PFSK-1 (cell line): ENCODE results near the gene KBTBD6.

Experiments used
- FOXP2 ChIP-seq: optimal IDR thresholded peaks from 2 replicates; pipeline ENCODE3; 2011; ENCODE audit warnings: borderline replicate concordance, control low read depth, inconsistent platforms; ENCODE audit not compliant: insufficient read depth; ENCODE audit errors: extremely low read length, extremely low read depth
- POLR2AphosphoS5 ChIP-seq: IDR thresholded peaks from 2 replicates; pipeline ENCODE4 v1.6.1; 2012; ENCODE audit warnings: low read depth, mild to moderate bottlenecking, control low read depth, low read length, moderate library complexity
- REST ChIP-seq, 2 experiments: IDR thresholded peaks; 2 replicates each; pipeline versions ENCODE4 v1.6.1 to v1.8.0; 2011 to 2012; ENCODE audit warnings: low read depth in 2 of 2, low read length in 2 of 2, control low read depth in 1 of 2, inconsistent platforms in 1 of 2, mild to moderate bottlenecking in 1 of 2, moderate library complexity in 1 of 2; ENCODE audit not compliant: insufficient read depth in 1 of 2
- SIN3A ChIP-seq: IDR thresholded peaks from 2 replicates; pipeline ENCODE4 v1.6.1; 2012; ENCODE audit warnings: mild to moderate bottlenecking, low read length, moderate library complexity, borderline replicate concordance; ENCODE audit not compliant: insufficient read depth
- TAF1 ChIP-seq: IDR thresholded peaks from 2 replicates; pipeline ENCODE4 v1.6.1; 2012; ENCODE audit warnings: low read length, control low read depth, borderline replicate concordance; ENCODE audit not compliant: insufficient read depth

KBTBD6 gene

GRCh38 chr13:41154042-41154441, 21.4 kb upstream of the KBTBD6 start:
- no peak for TF ChIP-seq TAF1

GRCh38 chr13:41152005-41152404, 19.4 kb upstream of the KBTBD6 start:
- TF ChIP-seq REST (IDR thresholded peaks at IDR 0.05; ENCODE audit: insufficient read depth in 1 of 2, low read depth in 2 of 2, low read length in 2 of 2) (no peak), FOXP2 (no peak), TAF1 (no peak), POLR2AphosphoS5 (no peak)

GRCh38 chr13:41150058-41150457, 17.5 kb upstream of the KBTBD6 start:
- TF ChIP-seq REST (IDR thresholded peaks at IDR 0.05; ENCODE audit: insufficient read depth in 1 of 2, low read depth in 2 of 2, low read length in 2 of 2) (no peak), POLR2AphosphoS5 (no peak), FOXP2 (no peak), TAF1 (no peak), SIN3A (no peak)

- no peak for TF ChIP-seq REST (IDR thresholded peaks at IDR 0.05; ENCODE audit: insufficient read depth in 1 of 2, low read depth in 2 of 2, low read length in 2 of 2)
- TF ChIP-seq POLR2AphosphoS5 = no peak
- no peak for TF ChIP-seq TAF1
- no peak for TF ChIP-seq SIN3A
- no peak for TF ChIP-seq FOXP2
These were observed 16.0 kb upstream of the KBTBD6 start for GRCh38 chr13:41148419-41149283.

GRCh38 chr13:41145136-41145908, 12.7 kb upstream of the KBTBD6 start:
- no peak for TF ChIP-seq REST (IDR thresholded peaks at IDR 0.05; ENCODE audit: insufficient read depth in 1 of 2, low read depth in 2 of 2, low read length in 2 of 2)
